NCI-H1694 (cell line): Measurements from ENCODE around the gene SDSL.

Source experiments
- DNase-seq: peaks from one replicate; lab custom pipeline; 2025; lab: John Stamatoyannopoulos, UW

SDSL gene

DNA sequence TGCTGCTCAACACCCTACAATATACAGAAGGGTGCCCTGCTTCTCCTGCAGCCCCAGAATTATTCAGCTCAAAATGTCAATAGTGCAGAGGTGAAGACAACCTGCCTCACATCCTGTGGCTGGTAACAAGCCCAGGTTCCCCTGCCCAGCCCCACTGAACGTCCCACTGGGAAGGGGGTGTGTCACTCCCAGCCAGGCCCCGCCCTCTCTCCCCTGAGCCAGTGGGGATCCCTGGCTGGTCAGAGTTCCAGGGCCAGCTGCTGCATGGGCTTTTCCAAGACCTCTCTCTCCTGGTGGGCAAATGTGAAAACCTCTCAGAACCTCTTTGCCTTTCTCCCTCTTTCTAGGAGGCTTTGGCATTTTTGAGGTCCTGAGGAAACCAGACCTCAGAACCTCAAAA is 63.1 kb downstream of the SDSL start:
- DNase-seq: no peak

- no peak for DNase-seq
Observed at GRCh38 chr12:113486722-113487121, 64.5 kb downstream of the SDSL start.
